H1 (cell line): ENCODE results near the gene APOL3. TPM values are rescaled to one million over a fixed set of nuclear protein-coding genes. Genes with fewer than 3 reads are reported as not detected.
A peak's percentile ranks its signal among the peaks of the same experiment; 100 is the strongest.

ENCODE experiments used
- ASH2L ChIP-seq: fragments of 200-600, 300-600 bp; sonication (generic); IDR thresholded peaks from one replicate; pipeline ENCODE4 v1.7.1; 2017; ENCODE audit warnings: low read length
- BACH1 ChIP-seq: IDR thresholded peaks from 2 replicates; pipeline ENCODE4 v1.6.1; 2012; ENCODE audit warnings: low read length, improper control_type of control experiment
- BCL11A ChIP-seq, 2 experiments: IDR thresholded peaks; one replicate each; pipeline ENCODE4 v1.6.1; 2011; ENCODE audit warnings: low read depth in 2 of 2, low read length in 2 of 2, mild to moderate bottlenecking in 2 of 2
- BRCA1 ChIP-seq: IDR thresholded peaks from 2 replicates; pipeline ENCODE4 v1.6.1; 2012; ENCODE audit warnings: low read depth, low read length, improper control_type of control experiment
- CBX8 ChIP-seq: fragments of 300-800, 300-1000 bp; sonication (generic); IDR thresholded peaks from 2 replicates; pipeline ENCODE4 v1.7.1; 2016; ENCODE audit warnings: low read depth, low read length, borderline replicate concordance
- CTBP2 ChIP-seq: IDR thresholded peaks from 2 replicates; pipeline ENCODE4 v1.7.0; 2011; ENCODE audit warnings: borderline replicate concordance, mild to moderate bottlenecking, moderate library complexity, mixed read lengths, low read length; ENCODE audit not compliant: insufficient read depth, insufficient read length
- EGR1 ChIP-seq: IDR thresholded peaks from 2 replicates; pipeline ENCODE4 v1.6.1; 2011; ENCODE audit warnings: low read depth, low read length, borderline replicate concordance
- FOSL1 ChIP-seq: IDR thresholded peaks from 2 replicates; pipeline ENCODE4 v1.6.1; 2011; ENCODE audit warnings: mild to moderate bottlenecking, low read depth, low read length, moderate library complexity; ENCODE audit not compliant: insufficient read depth
- HDAC2 ChIP-seq, 2 experiments: fragments of 300-600 bp in 1 of 2; sonication (generic) in 1 of 2; IDR thresholded peaks; 2 replicates each; pipeline ENCODE4 v1.6.1; 2011 to 2012; ENCODE audit warnings: low read depth in 2 of 2, low read length in 2 of 2, mild to moderate bottlenecking in 2 of 2, moderate library complexity in 2 of 2, borderline replicate concordance in 1 of 2, inconsistent platforms in 1 of 2
- KDM4A ChIP-seq: IDR thresholded peaks from one replicate; pipeline ENCODE4 v1.7.1; 2012; ENCODE audit warnings: low read depth, mild to moderate bottlenecking, moderate library complexity, low read length, inconsistent platforms; ENCODE audit not compliant: severe bottlenecking
- KDM5A ChIP-seq: fragments of 200-600 bp; IDR thresholded peaks from 2 replicates; pipeline ENCODE4 v1.7.1; 2012; ENCODE audit warnings: mild to moderate bottlenecking, low read length, inconsistent platforms, mixed read lengths
- RBBP5 ChIP-seq: IDR thresholded peaks from 2 replicates; pipeline ENCODE4 v1.7.1; 2012; ENCODE audit warnings: low read depth, mild to moderate bottlenecking, inconsistent platforms, low read length, moderate library complexity, borderline replicate concordance
- SIX5 ChIP-seq: IDR thresholded peaks from 2 replicates; pipeline ENCODE4 v1.6.1; 2011; ENCODE audit warnings: mild to moderate bottlenecking, low read depth, low read length
- SP1 ChIP-seq: IDR thresholded peaks from 2 replicates; pipeline ENCODE4 v1.6.1; 2011; ENCODE audit warnings: low read depth, low read length
- SP4 ChIP-seq: IDR thresholded peaks from 2 replicates; pipeline ENCODE4 v1.6.1; 2012; ENCODE audit warnings: low read length, inconsistent platforms
- SRF ChIP-seq: IDR thresholded peaks from 2 replicates; pipeline ENCODE4 v1.6.1; 2011; ENCODE audit warnings: mild to moderate bottlenecking, low read depth, low read length, moderate library complexity
- TBP ChIP-seq: IDR thresholded peaks from 2 replicates; pipeline ENCODE4 v1.6.1; 2011; ENCODE audit warnings: low read depth, low read length, improper control_type of control experiment
- polyA plus RNA-seq, 7 experiments: library from polyadenylated mRNA; depleted of rRNA in 3 of 7; stranded (reverse) in 5 of 7; unstranded in 2 of 7; fragments of >200 nt in 5 of 7; fragments of 200-250 nt in 2 of 7; gene quantifications; 1 replicate in 5 of 7; 2 replicates in 1 of 7; 4 replicates in 1 of 7; pipeline versions ENCODE4 v1.2.1 to v1.2.3, GENCODE V29; 2011 to 2013; ENCODE audit warnings: missing spikeins in 2 of 7, mixed read lengths in 2 of 7
- total RNA-seq: library from RNA; stranded (reverse); fragmentation: NEBNext Ultra II Directional; extraction: Animal tissue kit (Norgen Biotek cat#: 25700); gene quantifications from 2 replicates; pipeline ENCODE4 v1.2.1, GENCODE V29; 2021
- TF ChIP-seq, protein P1 (sequence below), 3 experiments: IDR thresholded peaks; 1 replicate in 2 of 3; 2 replicates in 1 of 3; pipeline versions ENCODE4 v1.5.1 to v1.6.1; 2011; ENCODE audit warnings: low read length in 3 of 3, mild to moderate bottlenecking in 3 of 3, inconsistent platforms in 2 of 3, low read depth in 1 of 3, moderate library complexity in 1 of 3; ENCODE audit not compliant: insufficient read depth in 1 of 3; ENCODE audit errors: control extremely low read depth in 1 of 3
- TF ChIP-seq, protein P2 (sequence below): IDR thresholded peaks from 2 replicates; pipeline ENCODE4 v1.6.1; 2012; ENCODE audit warnings: low read length, inconsistent platforms

Gene APOL3
- total and polyA plus RNA-seq, 2 of the 8 experiments (the other 6 are each of a cell fraction or from before 2014, with no cell fraction given), result 0.12 TPM; not detected in 1

DNA sequence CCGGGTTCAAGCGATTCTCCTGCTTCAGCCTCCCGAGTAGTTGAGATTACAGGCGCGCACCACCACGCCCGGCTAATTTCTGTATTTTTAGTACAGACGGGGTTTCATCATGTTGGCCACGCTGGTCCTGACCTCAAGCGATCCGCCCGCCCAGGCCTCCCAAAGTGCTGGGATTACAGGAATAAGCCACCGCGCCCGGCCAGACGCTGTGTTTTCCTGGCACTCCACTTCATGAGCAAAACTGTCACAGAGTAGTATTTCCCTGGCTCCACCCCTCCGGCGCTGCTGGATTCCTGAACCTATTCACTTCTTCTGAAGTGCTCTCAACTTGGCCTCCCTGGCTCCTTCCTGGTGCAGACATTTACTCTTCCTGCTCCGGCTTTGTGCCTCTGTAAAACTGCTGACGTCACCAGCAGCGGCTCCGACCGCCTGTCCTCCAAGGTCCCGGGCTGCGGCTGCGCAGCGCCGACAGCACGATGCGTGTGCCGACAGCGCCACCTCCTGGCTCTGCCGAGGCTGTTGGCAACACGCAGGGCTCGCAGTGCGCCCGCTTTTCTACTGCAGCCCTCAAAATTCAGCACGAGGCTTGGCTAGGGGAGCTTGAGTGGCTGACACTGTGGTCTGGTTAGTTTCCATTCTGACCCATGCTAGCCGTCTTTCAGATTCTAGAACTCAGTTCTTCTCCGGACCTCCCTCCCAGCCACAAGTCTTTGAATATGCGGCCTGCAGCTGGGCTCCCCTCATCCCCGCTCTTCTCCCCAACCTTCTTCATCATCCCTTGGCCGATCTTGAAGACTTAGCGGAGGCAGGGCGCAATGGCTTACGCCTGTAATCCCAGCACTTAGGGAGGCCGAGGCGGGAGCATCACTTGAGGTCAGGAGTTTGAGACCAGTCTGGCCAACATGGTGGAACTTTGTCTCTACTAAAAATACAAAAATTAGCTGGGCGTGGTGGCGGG, 36.6 kb downstream of the APOL3 start (continued):
- TF ChIP-seq BACH1, result peak; percentile 48
- TF ChIP-seq, protein P1, sequence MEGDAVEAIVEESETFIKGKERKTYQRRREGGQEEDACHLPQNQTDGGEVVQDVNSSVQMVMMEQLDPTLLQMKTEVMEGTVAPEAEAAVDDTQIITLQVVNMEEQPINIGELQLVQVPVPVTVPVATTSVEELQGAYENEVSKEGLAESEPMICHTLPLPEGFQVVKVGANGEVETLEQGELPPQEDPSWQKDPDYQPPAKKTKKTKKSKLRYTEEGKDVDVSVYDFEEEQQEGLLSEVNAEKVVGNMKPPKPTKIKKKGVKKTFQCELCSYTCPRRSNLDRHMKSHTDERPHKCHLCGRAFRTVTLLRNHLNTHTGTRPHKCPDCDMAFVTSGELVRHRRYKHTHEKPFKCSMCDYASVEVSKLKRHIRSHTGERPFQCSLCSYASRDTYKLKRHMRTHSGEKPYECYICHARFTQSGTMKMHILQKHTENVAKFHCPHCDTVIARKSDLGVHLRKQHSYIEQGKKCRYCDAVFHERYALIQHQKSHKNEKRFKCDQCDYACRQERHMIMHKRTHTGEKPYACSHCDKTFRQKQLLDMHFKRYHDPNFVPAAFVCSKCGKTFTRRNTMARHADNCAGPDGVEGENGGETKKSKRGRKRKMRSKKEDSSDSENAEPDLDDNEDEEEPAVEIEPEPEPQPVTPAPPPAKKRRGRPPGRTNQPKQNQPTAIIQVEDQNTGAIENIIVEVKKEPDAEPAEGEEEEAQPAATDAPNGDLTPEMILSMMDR (IDR thresholded peaks at IDR 0.05; ENCODE audit: control extremely low read depth in 1 of 3, insufficient read depth in 1 of 3, low read depth in 1 of 3, low read length in 3 of 3), result peak; percentile 97 to 98 (median 98)
- no peak for TF ChIP-seq KDM5A
- no peak for TF ChIP-seq RBBP5
- TF ChIP-seq CTBP2, result no peak
- no peak for TF ChIP-seq SRF
- no peak for TF ChIP-seq SP4
- no peak for TF ChIP-seq CBX8
- TF ChIP-seq HDAC2 (IDR thresholded peaks at IDR 0.05; ENCODE audit: borderline replicate concordance in 1 of 2, low read depth in 2 of 2, low read length in 2 of 2), result no peak
- TF ChIP-seq SIX5, result no peak
- TF ChIP-seq TBP, result no peak
- no peak; the same call in 1 of the 2 replicates for TF ChIP-seq BRCA1
- no peak for TF ChIP-seq BCL11A (IDR thresholded peaks at IDR 0.05; ENCODE audit: low read depth in 2 of 2, low read length in 2 of 2)
- TF ChIP-seq SP1, result no peak
- no peak for TF ChIP-seq FOSL1
- TF ChIP-seq KDM4A, result no peak
- no peak for TF ChIP-seq ASH2L
- no peak for TF ChIP-seq EGR1
- TF ChIP-seq, protein P2, sequence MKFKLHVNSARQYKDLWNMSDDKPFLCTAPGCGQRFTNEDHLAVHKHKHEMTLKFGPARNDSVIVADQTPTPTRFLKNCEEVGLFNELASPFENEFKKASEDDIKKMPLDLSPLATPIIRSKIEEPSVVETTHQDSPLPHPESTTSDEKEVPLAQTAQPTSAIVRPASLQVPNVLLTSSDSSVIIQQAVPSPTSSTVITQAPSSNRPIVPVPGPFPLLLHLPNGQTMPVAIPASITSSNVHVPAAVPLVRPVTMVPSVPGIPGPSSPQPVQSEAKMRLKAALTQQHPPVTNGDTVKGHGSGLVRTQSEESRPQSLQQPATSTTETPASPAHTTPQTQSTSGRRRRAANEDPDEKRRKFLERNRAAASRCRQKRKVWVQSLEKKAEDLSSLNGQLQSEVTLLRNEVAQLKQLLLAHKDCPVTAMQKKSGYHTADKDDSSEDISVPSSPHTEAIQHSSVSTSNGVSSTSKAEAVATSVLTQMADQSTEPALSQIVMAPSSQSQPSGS, result peak; percentile 89
